Neural crest cell (in vitro differentiated cells): ENCODE measurements around the gene ATP2B3. TPM values are rescaled to one million over a fixed set of nuclear protein-coding genes. Genes with fewer than 3 reads are reported as not detected.
A peak's percentile ranks its signal among the peaks of the same experiment; 100 is the strongest.

Experiments used
- DNase-seq: peaks from one replicate; pipeline ENCODE4 v3.0.0; 2021; ENCODE audit warnings: low read depth, mixed read lengths, low spot score
- H3K27ac Mint-ChIP-seq: one replicate; pipeline ENCODE4 v1.8.0; 2021; ENCODE audit warnings: mild to moderate bottlenecking, mixed read lengths; ENCODE audit not compliant: unreplicated experiment
- H3K27me3 Mint-ChIP-seq: 2 replicates; pipeline ENCODE4 v1.8.0; 2021; ENCODE audit warnings: low read depth, mild to moderate bottlenecking, mixed read lengths
- H3K36me3 Mint-ChIP-seq: 2 replicates; pipeline ENCODE4 v1.8.0; 2021; ENCODE audit warnings: low read depth, mild to moderate bottlenecking, mixed read lengths
- H3K4me1 Mint-ChIP-seq: 2 replicates; pipeline ENCODE4 v1.8.0; 2021; ENCODE audit warnings: mixed read lengths
- H3K4me3 Mint-ChIP-seq: one replicate; pipeline ENCODE4 v1.8.0; 2021; ENCODE audit warnings: mild to moderate bottlenecking, mixed read lengths
- H3K9me3 Mint-ChIP-seq: 2 replicates; pipeline ENCODE4 v1.8.0; 2021; ENCODE audit warnings: mixed read lengths
- CTCF ChIP-seq: fragments of 200-600 bp; sonication (generic); conservative IDR thresholded peaks from 2 replicates; pipeline ENCODE4 v1.5.0; 2021; ENCODE audit warnings: antibody characterized with exemption, mild to moderate bottlenecking
- total RNA-seq: library from RNA; stranded (reverse); gene quantifications from 2 replicates; pipeline ENCODE4 v1.2.1, GENCODE V29; 2021

Gene ATP2B3
- total RNA-seq, 1 donor from 2014 or later: 0.05 TPM

GRCh38 chrX:153498453-153498852 is 19.0 kb upstream of the ATP2B3 start:
- no peaks in the 10 kb centered on the region for H3K27me3 Mint-ChIP-seq
- H3K36me3 Mint-ChIP-seq: peaks cover 7% of the 10 kb centered on the region
- peaks cover 12% of the 10 kb centered on the region for H3K4me1 Mint-ChIP-seq
- no peak for DNase-seq
- H3K27ac Mint-ChIP-seq: no peak overlapping the region
- no peak overlapping the region for H3K4me3 Mint-ChIP-seq
- no peak for TF ChIP-seq CTCF
- peaks cover 7% of the 10 kb centered on the region for H3K9me3 Mint-ChIP-seq

GRCh38 chrX:153499341-153499740 is 18.1 kb upstream of the ATP2B3 start:
- no peak overlapping the region for H3K27ac Mint-ChIP-seq
- H3K36me3 Mint-ChIP-seq: peaks cover 7% of the 10 kb centered on the region
- H3K4me1 Mint-ChIP-seq: peaks cover 7% of the 10 kb centered on the region
- no peaks in the 10 kb centered on the region for H3K27me3 Mint-ChIP-seq
- H3K4me3 Mint-ChIP-seq: no peak overlapping the region
- no peak for DNase-seq
- peaks cover 7% of the 10 kb centered on the region for H3K9me3 Mint-ChIP-seq
- no peak for TF ChIP-seq CTCF

- DNase-seq: no peak
- Mint-ChIP-seq H3K27me3 (no peaks in the 10 kb centered on the region), H3K4me3 (no peak overlapping the region), H3K4me1 (peaks cover 7% of the 10 kb centered on the region), H3K9me3 (peaks cover 7% of the 10 kb centered on the region), H3K36me3 (peaks cover 7% of the 10 kb centered on the region), H3K27ac (no peak overlapping the region)
- no peak for TF ChIP-seq CTCF
Observed at GRCh38 chrX:153499876-153500275, 17.6 kb upstream of the ATP2B3 start.

- Mint-ChIP-seq H3K9me3 (peaks cover 7% of the 10 kb centered on the region), H3K4me1 (peaks cover 7% of the 10 kb centered on the region), H3K4me3 (peak overlapping the region; percentile 56), H3K27ac (no peak overlapping the region), H3K27me3 (no peaks in the 10 kb centered on the region), H3K36me3 (peaks cover 7% of the 10 kb centered on the region)
- no peak for TF ChIP-seq CTCF
- DNase-seq: no peak
Observed at GRCh38 chrX:153500676-153501280, 16.7 kb upstream of the ATP2B3 start.

GRCh38 chrX:153501530-153501929 is 15.9 kb upstream of the ATP2B3 start:
- Mint-ChIP-seq H3K27ac (no peak overlapping the region), H3K9me3 (peaks cover 7% of the 10 kb centered on the region), H3K4me3 (no peak overlapping the region), H3K36me3 (peaks cover 7% of the 10 kb centered on the region), H3K27me3 (no peaks in the 10 kb centered on the region), H3K4me1 (peaks cover 7% of the 10 kb centered on the region)
- DNase-seq: no peak
- TF ChIP-seq CTCF: no peak
